ENCODE data around the gene SLC24A3.

The SLC24A3 gene

GRCh38 chr20:19370076-19371075 is 157.9 kb downstream of the SLC24A3 start:
- Histone ChIP-seq H3K27me3 (ENCODE audit: insufficient read depth, low read length, poor library complexity, severe bottlenecking) (no peaks in the 10 kb centered on the region), H3K9me2 (replicated peaks; ENCODE audit: low read depth, low read length) (no peaks in the 10 kb centered on the region), H3K79me2 (ENCODE audit: insufficient read depth, low read length) (no peaks in the 10 kb centered on the region), H3K9me3 (ENCODE audit: insufficient read depth, low read depth, low read length) (no peaks in the 10 kb centered on the region), H3F3A (ENCODE audit: low read depth) (no peaks in the 10 kb centered on the region), H3K4me3 (ENCODE audit: low read length, poor library complexity, severe bottlenecking) (no peak overlapping the region), H3K4me1 (ENCODE audit: insufficient read depth, low read length, poor library complexity, severe bottlenecking) (no peaks in the 10 kb centered on the region), H3K36me3 (ENCODE audit: insufficient read depth, low read length) (no peaks in the 10 kb centered on the region), H2AFZ (ENCODE audit: low read length) (no peak overlapping the region), H3K4me2 (ENCODE audit: low read depth, low read length, poor library complexity, severe bottlenecking) (no peak overlapping the region), H4K20me1 (ENCODE audit: insufficient read depth, low read length, poor library complexity, severe bottlenecking) (no peaks in the 10 kb centered on the region), H3K9ac (ENCODE audit: low read depth, low read length, poor library complexity, severe bottlenecking) (no peak overlapping the region)
- TF ChIP-seq, protein P1, sequence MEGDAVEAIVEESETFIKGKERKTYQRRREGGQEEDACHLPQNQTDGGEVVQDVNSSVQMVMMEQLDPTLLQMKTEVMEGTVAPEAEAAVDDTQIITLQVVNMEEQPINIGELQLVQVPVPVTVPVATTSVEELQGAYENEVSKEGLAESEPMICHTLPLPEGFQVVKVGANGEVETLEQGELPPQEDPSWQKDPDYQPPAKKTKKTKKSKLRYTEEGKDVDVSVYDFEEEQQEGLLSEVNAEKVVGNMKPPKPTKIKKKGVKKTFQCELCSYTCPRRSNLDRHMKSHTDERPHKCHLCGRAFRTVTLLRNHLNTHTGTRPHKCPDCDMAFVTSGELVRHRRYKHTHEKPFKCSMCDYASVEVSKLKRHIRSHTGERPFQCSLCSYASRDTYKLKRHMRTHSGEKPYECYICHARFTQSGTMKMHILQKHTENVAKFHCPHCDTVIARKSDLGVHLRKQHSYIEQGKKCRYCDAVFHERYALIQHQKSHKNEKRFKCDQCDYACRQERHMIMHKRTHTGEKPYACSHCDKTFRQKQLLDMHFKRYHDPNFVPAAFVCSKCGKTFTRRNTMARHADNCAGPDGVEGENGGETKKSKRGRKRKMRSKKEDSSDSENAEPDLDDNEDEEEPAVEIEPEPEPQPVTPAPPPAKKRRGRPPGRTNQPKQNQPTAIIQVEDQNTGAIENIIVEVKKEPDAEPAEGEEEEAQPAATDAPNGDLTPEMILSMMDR (conservative IDR thresholded peaks at IDR 0.05; ENCODE audit: low read length), result no peak
- no peak for TF ChIP-seq EZH2phosphoT487 (IDR thresholded peaks at IDR 0.05; ENCODE audit: borderline replicate concordance)

- no peaks in the 10 kb centered on the region for H3K27me3 ChIP-seq (ENCODE audit: insufficient read depth, low read length, poor library complexity, severe bottlenecking)
- H3K9ac ChIP-seq (ENCODE audit: low read depth, low read length, poor library complexity, severe bottlenecking), result no peak overlapping the region
- H3K4me1 ChIP-seq (ENCODE audit: insufficient read depth, low read length, poor library complexity, severe bottlenecking), result no peaks in the 10 kb centered on the region
- no peak overlapping the region for H2AFZ ChIP-seq (ENCODE audit: low read length)
- H3K4me2 ChIP-seq (ENCODE audit: low read depth, low read length, poor library complexity, severe bottlenecking), result no peak overlapping the region
- H3K79me2 ChIP-seq (ENCODE audit: insufficient read depth, low read length), result no peaks in the 10 kb centered on the region
- H3K4me3 ChIP-seq (ENCODE audit: low read length, poor library complexity, severe bottlenecking), result no peak overlapping the region
- no peaks in the 10 kb centered on the region for H3K9me2 ChIP-seq (replicated peaks; ENCODE audit: low read depth, low read length)
- H3K9me3 ChIP-seq (ENCODE audit: insufficient read depth, low read depth, low read length), result no peaks in the 10 kb centered on the region
- no peaks in the 10 kb centered on the region for H3K36me3 ChIP-seq (ENCODE audit: insufficient read depth, low read length)
- TF ChIP-seq, protein P1 (conservative IDR thresholded peaks at IDR 0.05; ENCODE audit: low read length), result no peak
- no peak for TF ChIP-seq EZH2phosphoT487 (IDR thresholded peaks at IDR 0.05; ENCODE audit: borderline replicate concordance)
- H3F3A ChIP-seq (ENCODE audit: low read depth), result no peaks in the 10 kb centered on the region
- no peaks in the 10 kb centered on the region for H4K20me1 ChIP-seq (ENCODE audit: insufficient read depth, low read length, poor library complexity, severe bottlenecking)
Observed at GRCh38 chr20:19371112-19371511, 158.7 kb downstream of the SLC24A3 start.

- H3K27me3 ChIP-seq (ENCODE audit: insufficient read depth, low read length, poor library complexity, severe bottlenecking), result no peaks in the 10 kb centered on the region
- no peaks in the 10 kb centered on the region for H3K36me3 ChIP-seq (ENCODE audit: insufficient read depth, low read length)
- no peaks in the 10 kb centered on the region for H3K9me3 ChIP-seq (ENCODE audit: insufficient read depth, low read depth, low read length)
- H3K4me1 ChIP-seq (ENCODE audit: insufficient read depth, low read length, poor library complexity, severe bottlenecking), result no peaks in the 10 kb centered on the region
- no peaks in the 10 kb centered on the region for H3K9me2 ChIP-seq (replicated peaks; ENCODE audit: low read depth, low read length)
- TF ChIP-seq, protein P1 (conservative IDR thresholded peaks at IDR 0.05; ENCODE audit: low read length), result no peak
- no peak for TF ChIP-seq EZH2phosphoT487 (IDR thresholded peaks at IDR 0.05; ENCODE audit: borderline replicate concordance)
- H2AFZ ChIP-seq (ENCODE audit: low read length), result no peak overlapping the region
- H3K79me2 ChIP-seq (ENCODE audit: insufficient read depth, low read length), result no peaks in the 10 kb centered on the region
- no peak overlapping the region for H3K9ac ChIP-seq (ENCODE audit: low read depth, low read length, poor library complexity, severe bottlenecking)
- H4K20me1 ChIP-seq (ENCODE audit: insufficient read depth, low read length, poor library complexity, severe bottlenecking), result no peaks in the 10 kb centered on the region
- H3F3A ChIP-seq (ENCODE audit: low read depth), result no peaks in the 10 kb centered on the region
- H3K4me2 ChIP-seq (ENCODE audit: low read depth, low read length, poor library complexity, severe bottlenecking), result no peak overlapping the region
- H3K4me3 ChIP-seq (ENCODE audit: low read length, poor library complexity, severe bottlenecking), result no peak overlapping the region
Observed at GRCh38 chr20:19374216-19374615, 161.8 kb downstream of the SLC24A3 start.
